Loucy (cell line): ENCODE measurements around the gene IGF2BP1.

ENCODE experiments used
- CTCF ChIP-seq: fragments of 200-600 bp; sonication (generic); conservative IDR thresholded peaks from 2 replicates; pipeline ENCODE4 v1.5.1; 2014; ENCODE audit warnings: mild to moderate bottlenecking, antibody characterized with exemption, low read length
- EZH2phosphoT487 ChIP-seq: fragments of 200-600 bp; IDR thresholded peaks from 2 replicates; pipeline ENCODE4 v1.6.1; 2018; ENCODE audit warnings: antibody characterized with exemption, mild to moderate bottlenecking, moderate library complexity, borderline replicate concordance

GRCh38 chr17:49067163-49067562 is 70.0 kb downstream of the IGF2BP1 start:
- TF ChIP-seq CTCF (no peak), EZH2phosphoT487 (no peak)
